ENCODE data around the gene AKAP1. TPM values are rescaled to one million over a fixed set of nuclear protein-coding genes. Genes with fewer than 3 reads are reported as not detected.

The AKAP1 gene
- total RNA-seq, 2 donors from 2014 or later: 90.4 to 139 TPM

DNA sequence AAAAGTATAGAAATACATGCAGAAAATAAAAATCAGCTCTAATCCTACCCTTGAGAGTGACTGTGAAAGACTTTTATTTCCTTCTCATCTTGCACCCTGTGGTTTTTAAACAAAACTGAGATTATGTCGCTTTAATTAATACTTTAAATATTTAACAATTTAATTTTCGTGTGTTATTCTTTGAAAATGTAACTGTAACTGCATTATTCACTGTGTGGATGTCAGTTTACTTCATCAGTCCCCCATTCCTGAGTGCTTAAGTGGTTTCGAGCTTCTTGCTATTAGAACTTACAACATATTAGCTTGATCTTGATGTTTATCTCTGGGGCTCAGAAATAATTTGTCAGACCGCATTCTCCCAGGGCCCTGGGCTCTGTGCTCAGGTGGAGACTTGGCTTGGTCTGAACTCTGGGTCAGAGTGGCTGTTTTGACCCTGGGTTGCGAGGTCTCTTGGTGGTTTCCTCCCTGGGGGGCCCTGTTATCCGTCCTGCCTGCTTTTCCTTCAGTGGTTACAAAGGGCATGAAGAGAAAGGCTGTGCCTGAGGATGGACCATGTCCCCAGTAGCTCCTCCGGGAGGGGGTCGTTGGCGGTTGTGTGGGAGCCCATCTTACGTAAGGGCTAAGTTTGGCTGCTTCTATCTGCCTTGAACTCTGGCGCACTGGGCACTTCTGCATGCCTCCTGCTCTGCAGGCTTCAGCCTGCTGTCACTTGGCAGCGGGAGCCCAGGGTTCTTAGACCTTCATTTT, 25.7 kb downstream of the AKAP1 start:
- TF ChIP-seq, protein P1, sequence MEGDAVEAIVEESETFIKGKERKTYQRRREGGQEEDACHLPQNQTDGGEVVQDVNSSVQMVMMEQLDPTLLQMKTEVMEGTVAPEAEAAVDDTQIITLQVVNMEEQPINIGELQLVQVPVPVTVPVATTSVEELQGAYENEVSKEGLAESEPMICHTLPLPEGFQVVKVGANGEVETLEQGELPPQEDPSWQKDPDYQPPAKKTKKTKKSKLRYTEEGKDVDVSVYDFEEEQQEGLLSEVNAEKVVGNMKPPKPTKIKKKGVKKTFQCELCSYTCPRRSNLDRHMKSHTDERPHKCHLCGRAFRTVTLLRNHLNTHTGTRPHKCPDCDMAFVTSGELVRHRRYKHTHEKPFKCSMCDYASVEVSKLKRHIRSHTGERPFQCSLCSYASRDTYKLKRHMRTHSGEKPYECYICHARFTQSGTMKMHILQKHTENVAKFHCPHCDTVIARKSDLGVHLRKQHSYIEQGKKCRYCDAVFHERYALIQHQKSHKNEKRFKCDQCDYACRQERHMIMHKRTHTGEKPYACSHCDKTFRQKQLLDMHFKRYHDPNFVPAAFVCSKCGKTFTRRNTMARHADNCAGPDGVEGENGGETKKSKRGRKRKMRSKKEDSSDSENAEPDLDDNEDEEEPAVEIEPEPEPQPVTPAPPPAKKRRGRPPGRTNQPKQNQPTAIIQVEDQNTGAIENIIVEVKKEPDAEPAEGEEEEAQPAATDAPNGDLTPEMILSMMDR (IDR thresholded peaks at IDR 0.05): no peak

DNA sequence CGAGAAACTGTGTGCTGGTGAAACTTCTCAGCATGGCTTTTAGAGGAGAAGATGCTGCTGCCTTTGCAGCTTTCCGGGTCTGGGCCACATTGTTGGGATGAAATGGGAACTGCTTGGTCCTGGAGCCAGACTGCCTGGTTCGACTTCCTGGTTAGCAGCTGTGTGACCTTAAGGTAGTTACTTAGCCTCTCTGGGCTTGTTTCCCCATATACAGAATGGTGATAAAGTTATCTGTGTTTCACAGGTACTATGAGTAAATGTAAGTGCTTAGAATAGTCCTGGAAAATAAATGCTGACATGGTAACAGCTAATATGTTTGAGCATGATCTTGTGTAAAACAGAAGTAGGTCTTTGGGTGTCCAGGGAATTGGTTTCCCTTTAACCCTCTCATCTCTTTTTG, 26.3 kb downstream of the AKAP1 start:
- Histone ChIP-seq H3K27me3 (no peaks in the 10 kb centered on the region), H3K4me3 (no peak overlapping the region), H3K36me3 (peaks cover 43% of the 10 kb centered on the region), H3K9me3 (no peaks in the 10 kb centered on the region), H3K4me1 (peaks cover 0 to 77% of the 10 kb centered on the region in 2 donors), H3K27ac (peak overlapping the region; percentile 85 to 91)
- TF ChIP-seq, protein P1 (IDR thresholded peaks at IDR 0.05): no peak
- no peak for DNase-seq (ENCODE audit: low spot score)

More for the DNA sequence above, 25.7 kb downstream of the AKAP1 start:
- Histone ChIP-seq H3K27ac (peak overlapping the region; percentile 85 to 91), H3K4me3 (no peak overlapping the region), H3K27me3 (no peaks in the 10 kb centered on the region), H3K36me3 (peaks cover 39% of the 10 kb centered on the region), H3K9me3 (no peaks in the 10 kb centered on the region), H3K4me1 (peaks cover 0 to 77% of the 10 kb centered on the region in 2 donors)
- no peak for DNase-seq (ENCODE audit: low spot score)

DNA sequence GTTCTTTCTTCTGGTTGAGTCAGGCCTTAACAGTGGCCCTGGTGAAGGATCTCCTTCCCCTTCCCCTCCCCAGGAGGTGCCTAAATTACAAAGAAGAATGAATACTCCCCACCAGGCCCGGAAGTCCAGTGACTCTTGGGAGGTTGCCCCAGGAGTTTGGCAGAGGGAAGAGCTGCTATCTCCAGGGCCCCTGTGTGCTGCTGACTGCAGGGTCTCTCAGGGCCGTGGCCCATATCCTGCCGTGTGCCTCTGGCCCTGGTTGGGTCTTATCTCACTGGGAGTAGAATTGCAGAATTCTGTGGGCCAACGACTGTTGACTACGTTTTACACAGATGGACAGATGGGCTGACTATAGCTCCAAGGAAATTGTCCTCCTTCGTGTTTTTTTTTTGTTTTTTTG, 28.0 kb downstream of the AKAP1 start:
- DNase-seq (ENCODE audit: low spot score): no peak
- Histone ChIP-seq H3K9me3 (no peaks in the 10 kb centered on the region), H3K4me1 (peaks cover 0 to 61% of the 10 kb centered on the region in 2 donors), H3K4me3 (no peak overlapping the region), H3K27me3 (no peaks in the 10 kb centered on the region), H3K36me3 (peaks cover 59% of the 10 kb centered on the region), H3K27ac (peak overlapping the region; percentile 85 to 91)
- TF ChIP-seq, protein P1 (IDR thresholded peaks at IDR 0.05): no peak

DNA sequence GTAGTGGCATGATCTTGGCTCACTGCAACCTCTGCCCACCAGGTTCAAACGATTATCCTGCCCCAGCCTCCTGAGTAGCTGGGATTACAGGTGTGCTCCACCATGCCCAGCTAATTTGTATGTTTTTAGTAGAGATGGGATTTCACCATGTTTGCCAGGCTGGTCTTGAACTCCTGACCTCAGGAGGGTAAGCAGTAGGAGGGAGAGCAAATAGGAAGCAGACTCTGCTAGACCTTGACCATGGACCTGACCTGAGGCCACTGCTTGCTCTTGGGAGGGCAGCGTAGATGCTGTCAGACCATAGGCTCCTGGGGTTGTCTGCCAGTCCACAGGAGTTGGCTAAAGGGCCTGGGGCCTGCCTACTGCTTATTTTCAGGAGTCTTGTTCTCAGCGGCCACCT, 28.6 kb downstream of the AKAP1 start:
- Histone ChIP-seq H3K4me1 (peaks cover 0 to 55% of the 10 kb centered on the region in 2 donors), H3K27ac (peak overlapping the region; percentile 85 to 91), H3K9me3 (no peaks in the 10 kb centered on the region), H3K27me3 (no peaks in the 10 kb centered on the region), H3K4me3 (no peak overlapping the region), H3K36me3 (peaks cover 66% of the 10 kb centered on the region)
- TF ChIP-seq, protein P1 (IDR thresholded peaks at IDR 0.05): no peak
- DNase-seq (ENCODE audit: low spot score): no peak

DNA sequence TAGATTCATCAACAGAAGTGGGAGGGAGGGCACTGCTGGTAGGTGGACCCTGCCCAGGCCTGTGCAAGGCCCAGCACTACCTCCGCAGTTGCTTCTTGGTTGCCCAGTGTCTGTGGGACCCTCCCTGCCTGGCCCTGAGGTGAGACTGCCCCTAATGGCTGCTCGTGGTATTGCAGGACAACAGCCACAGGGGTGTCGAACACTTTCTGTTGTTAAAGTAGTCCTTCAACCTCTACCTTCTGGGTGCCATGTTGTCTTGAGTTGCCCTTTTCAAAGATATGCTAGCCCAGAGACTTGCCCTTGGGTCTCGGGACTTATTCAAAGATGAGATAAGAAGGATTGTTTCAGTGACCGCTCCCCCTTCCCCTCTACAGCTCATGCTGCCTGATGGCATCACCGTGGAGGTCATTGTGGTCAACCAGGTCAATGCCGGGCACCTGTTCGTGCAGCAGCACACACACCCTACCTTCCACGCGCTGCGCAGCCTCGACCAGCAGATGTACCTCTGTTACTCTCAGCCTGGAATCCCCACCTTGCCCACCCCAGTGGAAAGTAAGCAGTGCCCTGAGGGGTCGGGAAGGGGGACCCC, 29.1 kb downstream of the AKAP1 start:
- Histone ChIP-seq H3K27ac (peak overlapping the region; percentile 85 to 91), H3K9me3 (no peaks in the 10 kb centered on the region), H3K27me3 (no peaks in the 10 kb centered on the region), H3K4me3 (no peak overlapping the region), H3K36me3 (peaks cover 71% of the 10 kb centered on the region), H3K4me1 (peaks cover 0 to 50% of the 10 kb centered on the region in 2 donors)
- no peak for DNase-seq (ENCODE audit: low spot score)
- TF ChIP-seq, protein P1 (IDR thresholded peaks at IDR 0.05): peak; percentile 86 to 90

Data from right atrium auricular region (tissue), 2 donors.